ENCODE measurements around the gene EQTN. TPM values are rescaled to one million over a fixed set of nuclear protein-coding genes. Genes with fewer than 3 reads are reported as not detected.

EQTN gene
- total RNA-seq, 4 donors from 2014 or later, result 1.2 TPM; not detected in 3

DNA sequence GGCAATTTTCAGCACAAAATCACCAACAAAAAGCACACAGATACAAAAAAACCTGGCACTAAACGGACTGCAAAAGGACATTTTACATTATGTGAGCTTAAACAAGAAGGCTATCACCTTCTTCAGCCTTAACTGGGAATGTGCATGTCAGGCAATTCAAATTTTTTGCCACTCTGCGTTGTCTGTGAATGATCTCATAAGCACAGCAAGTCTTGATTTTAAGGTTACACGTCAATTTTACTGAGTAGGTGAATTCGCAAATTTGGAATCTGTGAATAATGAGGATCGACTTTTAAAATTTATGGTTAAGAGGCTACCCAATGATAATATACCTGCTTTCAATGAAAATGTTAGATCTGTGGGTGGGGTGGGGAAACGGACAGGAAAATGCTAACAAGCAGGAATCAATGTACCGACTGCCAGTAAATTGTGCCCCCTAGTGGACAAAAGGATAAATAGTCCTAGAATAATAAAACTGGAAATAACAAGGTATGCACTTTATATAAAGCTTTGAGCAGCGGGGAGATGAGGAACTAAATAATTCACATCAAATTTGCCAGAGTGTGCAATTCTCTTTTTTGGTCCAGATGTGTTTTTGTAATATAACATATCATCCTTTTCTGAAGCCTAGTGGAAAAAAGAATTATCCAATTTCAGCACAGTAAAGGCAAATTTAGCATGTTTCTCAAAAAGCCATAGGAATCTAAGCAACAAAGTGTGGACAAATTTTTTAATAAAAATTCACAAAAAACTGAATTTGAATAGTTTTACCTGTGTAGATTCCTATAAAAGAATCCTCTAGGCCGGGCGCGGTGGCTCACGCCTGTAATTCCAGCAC, 20.5 kb downstream of the EQTN start:
- peak; percentile 44 for ATAC-seq
- 9 to 37% methylated on average over 7 to 12 of the region's 12 CpGs for WGBS, 2 donors (ENCODE audit: low coverage in 1 of 2)
- TF ChIP-seq POLR2A (IDR thresholded peaks at IDR 0.05), result no peak
- TF ChIP-seq, protein P1, sequence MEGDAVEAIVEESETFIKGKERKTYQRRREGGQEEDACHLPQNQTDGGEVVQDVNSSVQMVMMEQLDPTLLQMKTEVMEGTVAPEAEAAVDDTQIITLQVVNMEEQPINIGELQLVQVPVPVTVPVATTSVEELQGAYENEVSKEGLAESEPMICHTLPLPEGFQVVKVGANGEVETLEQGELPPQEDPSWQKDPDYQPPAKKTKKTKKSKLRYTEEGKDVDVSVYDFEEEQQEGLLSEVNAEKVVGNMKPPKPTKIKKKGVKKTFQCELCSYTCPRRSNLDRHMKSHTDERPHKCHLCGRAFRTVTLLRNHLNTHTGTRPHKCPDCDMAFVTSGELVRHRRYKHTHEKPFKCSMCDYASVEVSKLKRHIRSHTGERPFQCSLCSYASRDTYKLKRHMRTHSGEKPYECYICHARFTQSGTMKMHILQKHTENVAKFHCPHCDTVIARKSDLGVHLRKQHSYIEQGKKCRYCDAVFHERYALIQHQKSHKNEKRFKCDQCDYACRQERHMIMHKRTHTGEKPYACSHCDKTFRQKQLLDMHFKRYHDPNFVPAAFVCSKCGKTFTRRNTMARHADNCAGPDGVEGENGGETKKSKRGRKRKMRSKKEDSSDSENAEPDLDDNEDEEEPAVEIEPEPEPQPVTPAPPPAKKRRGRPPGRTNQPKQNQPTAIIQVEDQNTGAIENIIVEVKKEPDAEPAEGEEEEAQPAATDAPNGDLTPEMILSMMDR (IDR thresholded peaks at IDR 0.05), result peak; percentile 66 to 87 (median 74)
- no peak for TF ChIP-seq POLR2AphosphoS5 (IDR thresholded peaks at IDR 0.05)
- TF ChIP-seq EP300 (IDR thresholded peaks at IDR 0.05), result no peak
- Histone ChIP-seq H3K36me3 (no peaks in the 10 kb centered on the region), H3K4me1 (peaks cover 0 to 6% (median 2%) of the 10 kb centered on the region in 3 donors), H3K9me3 (no peaks in the 10 kb centered on the region), H3K27ac (no peak overlapping the region), H3K27me3 (no peaks in the 10 kb centered on the region), H3K4me3 (peak overlapping the region; percentile 16 to 19)

DNA sequence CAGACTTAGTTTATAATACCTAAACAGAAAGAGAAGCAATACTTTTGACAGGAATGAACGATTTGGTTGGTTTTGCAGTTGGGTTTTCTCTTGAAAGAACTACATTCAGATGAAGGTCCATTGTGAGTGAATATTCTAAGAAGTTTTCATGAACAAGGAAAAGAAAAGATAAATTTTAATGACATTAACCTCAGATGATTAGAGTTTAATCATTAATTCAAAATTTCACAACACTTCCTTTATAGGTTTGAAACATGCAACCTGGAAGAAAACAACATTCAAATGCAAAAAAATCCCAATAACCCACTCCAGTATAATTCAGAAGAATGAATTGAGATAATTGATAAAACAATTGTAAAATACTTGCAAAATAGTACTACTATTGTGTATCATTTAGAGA, 23.8 kb downstream of the EQTN start:
- ATAC-seq, result no peak
- peaks cover 0 to 6% (median 2%) of the 10 kb centered on the region in 3 donors for H3K4me1 ChIP-seq
- no peak overlapping the region for H3K27ac ChIP-seq
- H3K36me3 ChIP-seq, result no peaks in the 10 kb centered on the region
- TF ChIP-seq EP300 (IDR thresholded peaks at IDR 0.05) (no peak), POLR2AphosphoS5 (IDR thresholded peaks at IDR 0.05) (no peak), POLR2A (IDR thresholded peaks at IDR 0.05) (no peak)
- TF ChIP-seq, protein P1 (IDR thresholded peaks at IDR 0.05), result no peak
- H3K9me3 ChIP-seq, result no peaks in the 10 kb centered on the region
- no peaks in the 10 kb centered on the region for H3K27me3 ChIP-seq
- 44 to 67% methylated on average over 1 of the region's 1 CpG for WGBS, 2 donors (ENCODE audit: low coverage in 1 of 2)
- H3K4me3 ChIP-seq, result no peak overlapping the region

DNA sequence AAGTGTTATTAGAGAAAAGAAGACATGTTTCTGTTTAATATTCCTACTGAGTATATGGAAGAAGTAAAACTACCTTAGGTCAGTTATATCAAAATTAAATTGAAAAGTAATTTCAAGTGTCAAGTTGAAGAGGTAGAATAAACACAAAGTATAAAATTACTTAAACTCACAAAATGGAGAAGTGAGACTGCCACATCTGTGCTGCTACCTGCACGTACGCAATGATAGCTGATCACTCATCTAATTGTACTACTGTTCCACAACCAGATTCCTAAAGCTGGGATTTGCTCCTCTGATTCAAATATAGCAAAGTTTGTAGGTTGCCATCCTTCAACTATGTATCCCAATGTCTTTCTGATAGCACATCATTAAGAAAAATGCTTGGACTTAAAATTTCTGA, 24.8 kb downstream of the EQTN start:
- Histone ChIP-seq H3K4me1 (peaks cover 0 to 6% (median 2%) of the 10 kb centered on the region in 3 donors), H3K4me3 (no peak overlapping the region), H3K27me3 (no peaks in the 10 kb centered on the region), H3K9me3 (no peaks in the 10 kb centered on the region), H3K36me3 (no peaks in the 10 kb centered on the region), H3K27ac (no peak overlapping the region)
- TF ChIP-seq, protein P1 (IDR thresholded peaks at IDR 0.05), result no peak
- TF ChIP-seq POLR2A (IDR thresholded peaks at IDR 0.05), result no peak
- 83 to 86% methylated on average over 2 of the region's 2 CpGs for WGBS, 2 donors (ENCODE audit: low coverage in 1 of 2)
- ATAC-seq, result no peak

DNA sequence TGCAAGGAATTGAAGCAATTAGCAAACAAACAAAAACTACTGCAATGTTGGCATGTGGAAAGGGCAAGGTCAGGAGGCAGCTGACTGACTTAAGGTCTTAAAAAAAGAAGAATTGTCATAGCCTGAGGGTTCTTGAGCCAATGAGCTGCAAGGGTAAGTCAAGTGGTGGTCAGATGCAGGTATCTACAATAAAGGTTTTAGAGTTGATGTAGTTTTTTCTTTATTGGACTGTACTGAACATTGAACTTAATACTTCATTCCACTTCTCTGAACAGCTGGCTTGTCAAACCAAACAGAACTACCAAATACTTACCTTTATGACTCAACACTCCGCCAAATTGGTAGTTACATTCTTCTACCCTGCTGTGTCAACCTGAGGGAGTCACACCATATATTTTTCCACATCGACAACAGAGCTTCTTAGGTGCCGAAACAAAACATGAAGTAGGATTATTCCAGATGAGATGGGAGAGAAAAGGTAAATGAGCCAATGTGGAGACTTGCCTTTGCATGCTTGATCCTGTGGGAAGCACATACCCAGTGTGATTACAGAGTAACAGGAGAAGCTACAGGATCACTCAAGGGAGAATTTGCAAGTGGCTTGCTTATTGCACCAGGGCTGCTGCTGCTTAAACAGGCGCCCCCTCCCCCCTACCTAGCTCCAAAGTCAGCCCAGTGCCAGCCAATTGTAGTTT, 35.3 kb downstream of the EQTN start:
- H3K4me1 ChIP-seq, result no peaks in the 10 kb centered on the region
- TF ChIP-seq POLR2AphosphoS5 (IDR thresholded peaks at IDR 0.05) (no peak), EP300 (IDR thresholded peaks at IDR 0.05) (no peak), POLR2A (IDR thresholded peaks at IDR 0.05) (no peak)
- TF ChIP-seq, protein P1 (IDR thresholded peaks at IDR 0.05), result no peak
- no peaks in the 10 kb centered on the region for H3K27me3 ChIP-seq
- no peak overlapping the region for H3K4me3 ChIP-seq
- WGBS, 2 donors (ENCODE audit: low coverage in 1 of 2), result 50 to 93% methylated on average over 2 to 3 of the region's 4 CpGs
- ATAC-seq, result no peak
- H3K36me3 ChIP-seq, result no peaks in the 10 kb centered on the region
- no peaks in the 10 kb centered on the region for H3K9me3 ChIP-seq
- no peak overlapping the region for H3K27ac ChIP-seq
